Stimulated activated CD4-positive, alpha-beta T cell treated with anti-CD3 and anti-CD28 coated beads, TNF-alpha, amount 100 ng/mL, for 1 hour (primary cell): ENCODE data around the gene HYAL1.
"Not testable (repeated sequence)": the region's sequence is repeated elsewhere in the genome, so short reads cannot be mapped to it uniquely, and the experiment has no call there.

ENCODE experiments used
- DNase-seq, 3 donors: peaks; one replicate each; pipeline ENCODE4 v3.0.0-alpha.2; 2020; ENCODE audit warnings: low read depth in 3 of 3, low spot score in 1 of 3

HYAL1 gene

DNA sequence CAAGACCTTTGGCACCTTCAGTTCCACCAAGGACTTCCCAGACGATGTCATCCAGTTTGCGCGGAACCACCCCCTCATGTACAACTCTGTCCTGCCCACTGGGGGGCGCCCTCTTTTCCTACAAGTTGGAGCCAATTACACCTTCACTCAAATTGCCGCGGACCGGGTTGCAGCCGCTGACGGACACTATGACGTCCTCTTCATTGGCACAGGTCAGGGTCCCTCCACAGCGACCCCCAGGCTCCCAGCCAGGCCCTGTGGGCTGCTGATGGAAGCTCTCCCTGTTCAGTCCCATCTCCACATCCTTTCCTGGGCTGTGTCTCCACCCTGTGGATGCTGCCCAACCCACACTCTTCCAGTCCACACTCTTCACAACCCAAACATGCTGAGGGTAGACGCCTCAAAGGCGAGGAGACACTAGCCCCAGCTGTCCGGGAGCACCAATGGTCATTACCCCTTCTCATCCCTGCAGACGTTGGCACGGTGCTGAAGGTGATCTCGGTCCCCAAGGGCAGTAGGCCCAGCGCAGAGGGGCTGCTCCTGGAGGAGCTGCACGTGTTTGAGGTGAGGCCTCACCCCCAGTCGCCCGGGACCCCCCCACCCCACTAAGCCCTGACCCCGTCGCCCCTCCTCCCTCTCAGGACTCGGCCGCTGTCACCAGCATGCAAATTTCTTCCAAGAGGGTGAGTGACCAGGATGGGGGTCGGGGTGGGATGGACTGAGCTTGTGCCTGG is 28.8 kb downstream of the HYAL1 start:
- DNase-seq, result peak in 2 of 3 donors; percentile 31 to 68

DNA sequence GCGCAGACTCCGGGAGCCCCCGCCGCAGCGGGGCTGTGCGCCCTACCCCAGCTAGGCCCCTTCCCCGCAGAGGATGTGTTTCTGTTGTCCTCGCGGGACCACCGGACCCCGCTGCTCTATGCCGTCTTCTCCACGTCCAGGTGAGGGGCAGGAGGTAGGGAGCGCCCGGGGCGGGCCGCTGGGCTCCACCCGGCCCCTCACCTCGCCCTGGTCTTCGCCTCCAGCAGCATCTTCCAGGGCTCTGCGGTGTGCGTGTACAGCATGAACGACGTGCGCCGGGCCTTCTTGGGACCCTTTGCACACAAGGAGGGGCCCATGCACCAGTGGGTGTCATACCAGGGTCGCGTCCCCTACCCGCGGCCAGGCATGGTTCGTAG is 29.7 kb downstream of the HYAL1 start:
- no peak for DNase-seq

DNA sequence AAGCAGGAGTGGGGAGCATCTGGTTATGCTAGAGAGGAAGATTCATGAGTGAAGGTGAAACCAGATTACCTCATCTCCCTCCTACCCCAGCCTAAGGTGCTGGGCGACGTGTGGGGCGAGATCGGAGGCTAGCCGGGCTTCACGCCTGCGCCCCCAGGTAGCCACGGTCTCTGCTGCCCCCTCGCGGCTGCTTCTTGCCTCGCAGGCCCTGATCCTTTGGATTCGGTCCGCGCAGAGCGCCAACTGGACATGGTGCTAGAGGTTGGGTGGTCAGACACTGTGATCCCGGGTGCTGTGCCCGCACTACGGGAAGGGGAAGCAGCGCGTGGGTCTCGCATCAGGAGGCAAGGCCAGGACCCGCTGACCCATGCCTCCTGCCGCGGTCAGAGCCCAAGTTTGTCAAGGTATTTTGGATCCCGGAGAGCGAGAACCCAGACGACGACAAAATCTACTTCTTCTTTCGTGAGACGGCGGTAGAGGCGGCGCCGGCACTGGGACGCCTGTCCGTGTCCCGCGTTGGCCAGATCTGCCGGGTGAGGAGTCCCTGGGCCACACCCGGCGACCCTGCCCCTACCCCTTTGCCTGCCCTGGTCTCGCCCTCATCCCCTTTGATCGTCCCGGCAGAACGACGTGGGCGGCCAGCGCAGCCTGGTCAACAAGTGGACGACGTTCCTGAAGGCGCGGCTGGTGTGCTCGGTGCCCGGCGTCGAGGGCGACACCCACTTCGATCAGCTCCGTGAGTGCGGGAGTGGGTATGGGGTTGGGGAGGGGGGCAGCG is 30.3 kb downstream of the HYAL1 start:
- peak; percentile 50 to 92 (median 73) for DNase-seq

DNA sequence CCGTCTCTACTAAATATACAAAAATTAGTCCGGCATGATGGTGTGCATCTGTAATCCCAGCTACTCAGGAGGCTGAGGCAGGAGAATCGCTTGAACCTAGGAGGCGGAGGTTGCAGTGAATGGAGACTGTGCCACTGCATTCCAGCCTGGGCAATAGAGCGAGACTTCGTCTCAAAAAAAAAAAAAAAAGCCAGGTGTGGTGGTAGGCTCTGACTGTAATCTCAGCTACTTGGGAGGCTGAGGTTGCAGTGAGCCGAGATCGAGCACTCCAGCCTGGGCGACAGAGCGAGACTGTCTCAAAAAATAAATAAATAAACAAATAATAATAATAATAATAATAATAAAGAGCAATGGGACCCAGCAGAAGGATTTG is 30.9 kb downstream of the HYAL1 start:
- DNase-seq, result not testable (repeated sequence)

DNA sequence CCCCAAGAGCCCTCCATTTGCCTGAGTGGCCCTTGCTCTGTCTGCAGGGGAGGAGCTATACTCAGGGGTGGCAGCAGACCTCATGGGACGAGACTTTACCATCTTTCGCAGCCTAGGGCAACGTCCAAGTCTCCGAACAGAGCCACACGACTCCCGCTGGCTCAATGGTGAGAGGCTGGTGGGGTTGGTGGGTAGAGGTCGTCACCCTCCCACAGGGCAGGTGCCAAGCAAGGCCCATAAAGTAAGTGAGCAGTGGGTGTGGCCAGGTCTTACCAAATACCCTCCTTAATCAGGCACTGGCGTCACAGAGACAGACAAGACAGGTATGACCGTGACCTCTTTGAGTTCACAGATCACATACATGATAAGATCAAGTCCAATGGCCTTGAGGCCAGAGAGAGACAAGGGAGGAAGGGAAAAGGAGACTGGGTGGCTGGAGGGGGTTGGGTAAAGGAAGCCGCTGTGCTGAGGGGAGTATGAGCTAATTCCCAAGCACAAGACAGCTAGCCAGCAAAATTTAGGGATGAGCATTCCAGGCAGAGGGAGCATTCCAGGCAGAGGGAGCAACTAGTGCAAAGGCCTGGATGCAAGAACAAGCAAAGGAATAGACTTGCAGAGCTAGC is 31.9 kb downstream of the HYAL1 start:
- no peak for DNase-seq

DNA sequence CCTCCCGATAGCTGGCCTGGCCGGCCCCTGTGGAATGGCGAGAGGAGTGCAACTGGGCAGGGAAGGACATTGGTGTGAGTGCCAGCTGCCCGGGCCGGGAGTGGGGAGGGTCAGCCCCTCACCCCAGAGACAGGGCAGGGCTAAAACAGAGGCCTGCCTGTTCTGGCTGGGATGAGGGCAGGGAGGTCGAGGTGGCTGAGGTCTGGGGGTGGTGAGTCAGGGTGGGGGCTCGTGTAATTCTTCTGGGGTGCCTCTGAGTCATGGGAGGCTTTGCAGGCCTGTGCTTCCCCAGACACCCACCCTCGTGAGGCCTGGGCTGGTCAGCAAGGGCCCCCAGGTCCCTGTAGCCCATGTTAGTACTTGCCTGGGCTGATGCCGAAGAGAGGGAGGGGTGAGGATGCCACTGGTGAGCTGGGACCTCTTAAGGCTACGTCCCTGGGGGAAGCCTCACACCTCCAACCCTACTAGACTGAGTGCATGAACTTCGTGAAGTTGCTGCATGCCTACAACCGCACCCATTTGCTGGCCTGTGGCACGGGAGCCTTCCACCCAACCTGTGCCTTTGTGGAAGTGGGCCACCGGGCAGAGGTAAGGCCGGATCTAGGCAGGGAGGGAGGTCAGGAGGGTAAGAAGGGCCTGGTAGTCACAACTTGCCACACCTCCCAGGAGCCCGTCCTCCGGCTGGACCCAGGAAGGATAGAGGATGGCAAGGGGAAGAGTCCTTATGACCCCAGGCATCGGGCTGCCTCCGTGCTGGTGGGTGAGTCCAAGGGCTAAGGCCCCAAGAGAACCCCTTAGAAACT is 32.8 kb downstream of the HYAL1 start:
- no peak for DNase-seq

DNA sequence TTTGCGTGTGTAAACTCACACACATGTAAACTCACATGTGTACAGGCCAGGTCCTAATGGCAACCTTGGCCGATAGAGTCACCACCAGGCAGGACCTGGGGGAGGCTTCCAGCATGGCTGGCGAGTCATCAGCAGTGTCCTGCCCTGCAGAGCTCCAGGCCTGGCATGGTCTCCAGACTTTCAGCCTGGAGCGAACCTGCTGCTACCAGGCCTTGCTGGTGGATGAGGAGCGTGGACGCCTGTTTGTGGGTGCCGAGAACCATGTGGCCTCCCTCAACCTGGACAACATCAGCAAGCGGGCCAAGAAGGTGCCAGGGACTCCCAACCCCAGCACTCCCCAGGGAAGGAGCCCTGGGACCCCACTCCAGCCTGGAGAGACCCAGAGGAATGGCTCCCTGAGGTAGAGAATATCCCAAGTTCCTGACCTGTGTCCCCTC is 33.4 kb downstream of the HYAL1 start:
- no peak for DNase-seq

DNA sequence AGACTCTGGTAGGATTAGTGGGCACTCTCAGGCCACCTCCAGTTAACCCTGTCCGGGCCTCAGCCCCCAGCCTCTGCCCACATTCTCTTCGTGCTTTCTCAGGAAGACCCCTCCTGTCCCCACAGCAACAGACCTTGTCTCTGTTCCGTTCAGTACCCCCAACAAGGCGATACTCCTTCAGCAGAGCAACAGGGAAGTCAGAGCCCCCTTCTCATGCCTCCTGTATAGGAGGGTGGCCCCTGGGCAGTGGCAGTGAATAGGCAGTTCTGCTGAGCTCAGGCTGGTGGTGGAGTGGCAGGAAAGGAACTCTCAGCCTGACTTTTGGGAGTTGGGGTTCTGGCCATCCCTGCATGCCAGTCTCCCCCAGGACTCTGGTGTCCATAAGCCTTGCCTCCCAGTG is 33.9 kb downstream of the HYAL1 start:
- no peak for DNase-seq

DNA sequence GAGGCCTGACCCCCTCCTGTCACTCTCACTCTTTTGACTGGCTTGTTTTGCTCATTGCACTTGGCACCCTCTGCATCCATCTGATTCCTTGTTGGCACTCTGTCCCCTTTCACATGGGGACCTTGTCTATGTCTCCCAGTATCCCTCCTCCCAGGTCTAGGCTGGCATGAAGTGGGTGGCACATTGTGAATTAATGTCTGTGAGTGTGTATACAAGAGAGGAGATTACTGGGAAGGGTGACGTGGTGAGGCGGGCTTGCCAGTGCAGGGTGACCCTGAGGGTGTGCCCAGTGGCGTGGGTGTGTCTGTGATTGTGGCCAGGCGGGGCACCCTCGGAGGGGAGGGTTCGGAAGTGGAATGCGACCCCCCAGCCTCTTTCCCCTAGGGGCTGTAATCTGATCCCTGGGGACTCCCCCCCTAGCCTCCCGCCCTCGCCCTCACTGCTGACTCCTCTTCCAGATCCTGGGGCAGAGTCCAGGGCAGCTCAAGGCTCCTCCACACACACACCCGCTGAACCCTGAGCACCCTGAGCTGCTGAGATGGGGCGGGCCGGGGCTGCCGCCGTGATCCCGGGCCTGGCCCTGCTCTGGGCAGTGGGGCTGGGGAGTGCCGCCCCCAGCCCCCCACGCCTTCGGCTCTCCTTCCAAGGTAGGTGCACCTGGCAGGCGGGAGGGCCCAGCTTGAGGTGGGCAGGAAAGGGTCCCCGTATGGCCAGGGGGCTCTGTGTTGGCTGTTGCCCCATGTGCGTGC is 34.5 kb downstream of the HYAL1 start, which contains the start of gene SEMA3B:
SEMA3B (plus strand) TSS at position 445 of the 749 bp plus-strand sequence; CDS start at position 539, 94 bp downstream.
- no peak for DNase-seq

DNA sequence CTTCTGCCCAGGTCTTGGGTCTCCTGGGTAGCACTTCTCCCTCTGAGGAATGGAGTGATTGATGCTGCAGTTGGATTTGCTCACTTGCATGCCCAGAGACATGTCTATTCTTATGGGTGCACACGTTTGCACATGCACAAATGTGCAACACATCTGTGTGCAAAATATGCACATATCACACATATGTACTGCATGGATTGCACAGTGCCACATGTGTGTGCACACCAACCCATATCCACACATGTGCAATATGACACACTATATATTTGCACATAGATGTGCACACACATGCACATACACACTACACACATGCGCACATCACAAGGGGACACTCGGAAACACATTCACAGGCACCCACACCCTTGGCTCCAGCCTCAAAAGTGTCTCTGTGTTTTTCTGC is 35.1 kb downstream of the HYAL1 start:
- no peak for DNase-seq

DNA sequence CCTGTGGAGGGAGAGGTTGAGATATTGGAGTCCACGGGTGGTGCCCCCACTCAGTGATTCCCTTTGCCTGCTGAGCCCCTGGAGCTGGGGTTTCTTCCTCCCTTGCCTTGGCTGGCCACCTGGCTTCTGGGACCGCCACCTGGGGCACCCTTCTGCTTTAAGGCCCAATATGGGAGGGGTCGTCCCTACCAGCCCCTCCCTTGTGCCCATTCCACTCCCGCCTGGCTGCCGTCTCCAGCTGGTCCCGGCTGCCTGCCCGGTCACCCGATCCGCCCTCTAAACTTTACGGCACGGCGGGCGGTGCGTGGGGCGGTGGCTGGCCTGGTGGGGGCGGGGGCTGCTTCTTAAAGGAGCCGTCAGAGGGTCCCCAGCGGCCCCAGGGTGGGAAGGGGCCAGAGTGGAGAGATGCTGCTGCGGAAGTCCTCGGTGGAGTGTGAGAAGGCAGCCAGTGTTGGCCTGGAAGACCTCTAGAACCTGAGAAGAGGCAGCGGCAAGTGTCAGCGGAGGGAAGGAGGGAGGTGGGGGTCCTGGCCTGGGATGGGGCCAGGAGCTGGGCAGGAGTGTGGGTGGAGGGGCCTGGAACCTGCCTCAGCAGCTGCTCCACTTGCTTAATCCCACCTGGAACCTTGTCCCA is 36.0 kb downstream of the HYAL1 start:
- DNase-seq, result no peak

DNA sequence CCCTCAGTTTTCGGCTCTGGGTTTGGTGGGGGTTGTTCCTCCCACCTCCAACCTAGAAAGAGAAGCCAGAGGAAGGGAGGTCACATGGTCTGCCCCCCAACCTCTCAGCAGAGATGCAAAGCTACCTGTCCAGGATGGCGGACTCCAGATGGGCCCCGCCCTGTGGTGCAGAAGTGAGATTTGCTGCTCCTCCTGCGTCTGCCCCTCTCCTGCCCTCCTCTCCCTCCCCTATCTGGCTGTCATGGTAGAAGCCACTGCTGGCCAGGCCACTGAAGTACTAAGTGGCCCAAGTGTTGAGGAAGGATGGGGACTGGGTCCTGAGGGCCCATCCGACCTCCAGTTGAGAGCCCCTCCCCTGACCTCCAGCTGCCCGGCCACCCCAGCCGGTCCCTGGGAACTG is 36.5 kb downstream of the HYAL1 start:
- DNase-seq, result no peak

DNA sequence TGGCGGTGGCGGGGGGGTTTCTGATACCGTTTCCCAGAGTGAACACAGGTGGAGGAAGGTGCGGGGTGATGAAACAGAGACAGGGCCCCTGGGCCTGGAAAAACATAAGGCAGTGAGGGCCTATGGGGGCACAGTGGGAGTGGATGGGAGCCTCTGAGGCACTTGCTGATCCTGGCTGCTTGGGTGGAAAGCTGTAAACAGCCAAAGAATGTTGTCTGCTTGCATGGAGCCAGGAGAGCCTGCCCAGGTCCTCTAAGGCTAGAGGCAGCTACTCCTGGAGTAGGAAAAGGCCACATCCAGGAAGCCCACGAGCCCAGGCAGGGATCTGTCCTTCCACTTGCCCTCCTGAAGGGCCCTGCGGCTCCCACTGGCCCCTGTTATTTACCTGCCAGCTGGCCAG is 37.4 kb downstream of the HYAL1 start:
- DNase-seq, result no peak

DNA sequence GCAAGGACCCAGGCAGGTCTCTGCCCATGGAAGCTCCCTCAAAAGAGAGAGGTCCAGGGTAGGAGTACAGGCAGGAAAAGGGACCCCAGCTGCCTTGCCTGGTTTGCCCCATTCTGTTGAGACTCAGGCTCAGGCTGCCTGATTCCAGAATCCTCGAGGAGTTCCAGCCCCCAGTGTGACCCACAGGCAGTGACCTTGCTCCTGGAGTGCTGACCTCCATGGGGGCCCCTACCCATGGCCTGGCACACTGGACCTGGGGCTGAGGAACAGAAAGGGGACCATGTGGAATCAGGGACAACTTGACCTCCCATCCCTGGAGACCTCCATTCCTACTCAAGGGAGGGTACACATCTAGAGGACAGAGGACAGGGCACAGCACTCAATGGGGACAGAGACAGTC is 37.8 kb downstream of the HYAL1 start:
- DNase-seq, result no peak

DNA sequence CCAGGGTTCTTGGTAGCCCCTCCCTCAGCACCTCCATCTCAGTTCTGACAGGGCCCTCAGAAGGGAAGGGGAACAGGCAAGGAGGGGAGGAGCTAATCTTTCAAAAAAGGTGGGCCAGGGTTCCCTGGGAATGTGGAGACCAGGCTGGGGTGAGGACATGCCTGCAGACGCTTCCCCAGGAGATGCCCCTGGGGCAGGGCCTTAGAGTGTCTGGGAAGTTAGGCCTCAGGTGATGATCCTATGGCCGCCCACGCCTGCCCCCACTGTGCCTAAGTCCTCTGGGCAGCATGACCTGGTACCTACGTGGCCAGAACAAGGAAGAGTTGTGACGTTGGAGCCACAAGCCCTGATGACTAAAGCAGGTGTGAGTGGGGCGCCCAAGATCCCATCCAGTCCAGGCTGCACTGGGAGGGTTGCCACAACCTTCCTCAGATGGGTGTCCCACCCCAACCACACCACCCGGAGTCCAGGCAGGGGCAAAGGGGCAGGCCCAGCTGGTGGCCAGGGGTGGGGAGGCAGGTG is 38.3 kb downstream of the HYAL1 start:
- no peak for DNase-seq

DNA sequence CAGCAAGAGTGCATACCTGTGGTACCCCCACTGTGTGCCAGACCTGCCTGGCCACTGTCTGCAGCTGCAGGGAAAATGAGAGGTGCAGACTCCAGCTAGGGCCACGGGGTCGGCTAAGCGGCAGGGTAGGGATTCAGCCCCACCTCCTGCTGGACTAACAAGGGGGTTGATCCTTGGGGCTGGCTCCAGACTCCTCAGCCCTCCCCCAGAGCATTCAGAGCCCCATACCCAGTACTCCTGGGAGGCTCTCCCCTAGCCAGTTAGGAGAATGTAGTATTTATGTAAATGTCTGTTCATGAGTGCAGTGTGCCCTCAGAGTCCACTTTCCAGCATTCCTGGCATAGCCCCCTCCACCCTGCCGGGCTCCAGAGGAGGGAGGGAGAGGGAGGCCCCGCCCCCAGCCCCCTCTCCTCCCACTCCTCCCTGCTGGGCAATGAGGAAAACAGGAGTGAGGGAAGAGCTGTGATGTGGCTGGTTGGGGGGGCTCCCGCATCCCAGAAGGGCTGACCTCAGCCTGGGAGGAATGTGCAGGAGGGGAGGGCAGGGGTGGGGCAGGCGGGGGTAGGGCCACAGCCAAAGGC is 38.9 kb downstream of the HYAL1 start:
- DNase-seq, result no peak

DNA sequence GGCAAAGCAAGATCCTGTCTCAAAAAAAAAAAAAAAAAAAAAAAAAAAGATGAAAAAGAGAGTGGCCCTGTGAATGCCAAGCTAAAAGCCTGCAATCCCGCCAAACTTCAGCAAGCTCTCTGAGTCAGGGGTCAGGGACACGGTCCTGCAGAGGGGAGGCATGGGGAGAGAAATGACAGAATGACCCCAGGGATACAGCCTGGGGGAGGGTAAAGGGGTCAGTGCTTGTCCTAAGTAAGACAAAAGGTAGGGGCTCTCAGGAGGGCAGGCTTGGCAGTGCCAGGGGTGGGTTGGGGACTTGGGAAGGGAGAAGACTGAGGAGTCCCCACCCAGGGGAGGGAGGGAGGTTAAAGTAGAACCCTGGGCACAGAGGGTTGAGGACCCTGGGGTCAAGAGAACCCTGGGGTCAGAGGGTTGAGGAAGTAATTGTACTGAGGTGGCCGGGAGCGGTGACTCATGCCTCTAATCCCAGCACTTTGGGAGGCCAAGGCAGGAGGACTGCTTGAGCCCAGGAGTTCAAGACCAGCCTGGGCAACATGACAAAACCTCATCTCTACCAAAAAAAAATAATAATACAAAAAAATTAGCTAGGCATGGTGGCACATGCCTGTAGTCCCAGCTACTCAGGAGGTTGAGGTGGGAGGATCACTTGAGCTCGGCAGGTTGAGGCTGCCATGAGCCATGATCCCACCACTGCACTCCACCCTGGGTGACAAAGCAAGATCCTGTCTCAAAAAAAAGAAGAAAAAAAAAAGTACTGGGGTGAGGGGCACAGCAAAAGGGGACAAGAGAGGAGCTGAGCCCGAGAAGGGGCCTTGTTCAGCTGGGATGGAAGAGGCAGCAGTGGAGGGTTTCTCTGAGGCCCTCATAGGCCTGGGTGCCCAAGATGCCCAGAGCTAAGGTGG is 39.6 kb downstream of the HYAL1 start:
- DNase-seq, result no peak

DNA sequence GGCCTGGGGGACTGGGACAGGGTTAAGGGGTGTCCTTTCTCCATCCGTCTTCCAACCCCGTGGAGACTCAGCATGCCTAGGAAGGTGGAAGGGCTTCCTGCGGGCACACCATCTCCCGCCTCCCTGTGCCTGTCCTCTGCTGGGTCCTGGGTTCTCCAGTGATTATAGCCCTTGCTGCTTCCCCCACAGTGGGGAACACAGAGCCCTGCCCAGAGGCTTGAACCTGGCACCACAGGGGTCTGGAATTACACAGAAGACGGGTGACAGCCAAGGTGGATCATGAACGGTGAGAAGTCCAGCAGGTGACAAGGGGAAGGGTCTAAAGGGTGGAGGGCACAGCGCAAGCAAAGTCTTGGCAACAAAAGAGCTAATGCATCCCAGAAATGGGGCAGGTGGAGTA is 40.6 kb downstream of the HYAL1 start:
- DNase-seq, result no peak
